Gastroesophageal sphincter (tissue), 4 donors: ENCODE measurements around the gene SDS. TPM values are rescaled to one million over a fixed set of nuclear protein-coding genes. Genes with fewer than 3 reads are reported as not detected.
"Not testable (repeated sequence)": the region's sequence is repeated elsewhere in the genome, so short reads cannot be mapped to it uniquely, and the experiment has no call there.

ENCODE experiments used
- ATAC-seq: fragments of 150-250 bp; one replicate; pipeline ENCODE4 v1.9.1; 2016; ENCODE audit warnings: mild to moderate bottlenecking, moderate library complexity
- H3K27ac ChIP-seq, 4 donors: fragments of 200-600 bp; sonication (generic) in 3 of 4; 1 replicate in 3 of 4; 2 replicates in 1 of 4; pipeline ENCODE4 v1.5.1; 2016 to 2019
- H3K27me3 ChIP-seq: fragments of 200-600 bp; sonication (generic); one replicate; pipeline ENCODE4 v1.5.1; 2019
- H3K36me3 ChIP-seq, 2 donors: fragments of 200-600 bp; sonication (generic); one replicate each; pipeline ENCODE4 v1.5.1; 2019; ENCODE audit warnings: control low read depth in 1 of 2
- H3K4me1 ChIP-seq, 3 donors: fragments of 200-600 bp; sonication (generic); 1 replicate in 2 of 3; 2 replicates in 1 of 3; pipeline ENCODE4 v1.5.1; 2016 to 2019; ENCODE audit warnings: control low read depth in 2 of 3
- H3K4me3 ChIP-seq, 2 donors: fragments of 200-600 bp; sonication (generic); one replicate each; pipeline ENCODE4 v1.5.1; 2019; ENCODE audit warnings: mild to moderate bottlenecking in 1 of 2, moderate library complexity in 1 of 2
- H3K9me3 ChIP-seq, 3 donors: fragments of 200-600 bp; sonication (generic); one replicate each; pipeline ENCODE4 v1.5.1; 2017 to 2019; ENCODE audit warnings: control low read depth in 2 of 3
- CTCF ChIP-seq, 4 experiments: fragments of 200-600 bp in 2 of 4; fragments of 450-650 bp in 2 of 4; sonication (generic) in 1 of 4; IDR thresholded peaks; one replicate each; pipeline ENCODE4 v1.5.1; 2017 to 2019; ENCODE audit warnings: antibody characterized with exemption in 4 of 4, mild to moderate bottlenecking in 2 of 4, moderate library complexity in 2 of 4
- EP300 ChIP-seq: sonication (generic); formaldehyde crosslinking; IDR thresholded peaks from one replicate; pipeline ENCODE4 v1.6.1; 2017; ENCODE audit warnings: antibody characterized with exemption, mild to moderate bottlenecking
- POLR2A ChIP-seq, 2 donors: fragments of 450-650 bp; IDR thresholded peaks; one replicate each; pipeline ENCODE4 v1.6.1; 2017; ENCODE audit warnings: antibody characterized with exemption in 2 of 2, mild to moderate bottlenecking in 2 of 2, moderate library complexity in 1 of 2
- POLR2AphosphoS5 ChIP-seq: sonication (generic); formaldehyde crosslinking; IDR thresholded peaks from one replicate; pipeline ENCODE4 v1.6.1; 2017; ENCODE audit warnings: antibody characterized with exemption
- WGBS, 2 donors: methylation state at CpG; one replicate each; pipeline ENCODE4 v1.1.5; 2018; ENCODE audit warnings: low coverage in 1 of 2; 5-methylcytosine and 5-hydroxymethylcytosine counted together
- total RNA-seq, 4 donors: library from RNA; depleted of rRNA; stranded (reverse); fragments of >200 nt; gene quantifications; one replicate each; pipeline ENCODE4 v1.1.0, GENCODE V29; 2016

The SDS gene
- total RNA-seq, 4 donors from 2014 or later: 0.39 to 5.5 TPM; not detected in 2

GRCh38 chr12:113358381-113359132 is 45.1 kb downstream of the SDS start, which contains the start of gene PLBD2:
PLBD2 (plus strand) TSS chr12:113358587; CDS start chr12:113358601, 14 bp downstream.
- Histone ChIP-seq H3K9me3 (no peaks in the 10 kb centered on the region), H3K36me3 (no peaks in the 10 kb centered on the region), H3K4me3 (peak within 1 kb of the TSS; percentile 67 to 89), H3K27me3 (peaks cover 4% of the 10 kb centered on the region), H3K4me1 (peaks cover 0 to 39% (median 2%) of the 10 kb centered on the region in 3 donors), H3K27ac (peak within 1 kb of the TSS; percentile 68 to 92 (median 90))
- TF ChIP-seq CTCF (IDR thresholded peaks at IDR 0.05): peak in 2 of 4 experiments; percentile 6 to 20
- TF ChIP-seq EP300: no peak
- peak; percentile 54 to 68 for TF ChIP-seq POLR2A (IDR thresholded peaks at IDR 0.05)
- TF ChIP-seq POLR2AphosphoS5: peak; percentile 77
- WGBS, 2 donors: 0% methylated on average over 6 of the region's 67 CpGs; no CpG with 5 or more reads in 1 of the 2 donors
- ATAC-seq: peak; percentile 96

DNA sequence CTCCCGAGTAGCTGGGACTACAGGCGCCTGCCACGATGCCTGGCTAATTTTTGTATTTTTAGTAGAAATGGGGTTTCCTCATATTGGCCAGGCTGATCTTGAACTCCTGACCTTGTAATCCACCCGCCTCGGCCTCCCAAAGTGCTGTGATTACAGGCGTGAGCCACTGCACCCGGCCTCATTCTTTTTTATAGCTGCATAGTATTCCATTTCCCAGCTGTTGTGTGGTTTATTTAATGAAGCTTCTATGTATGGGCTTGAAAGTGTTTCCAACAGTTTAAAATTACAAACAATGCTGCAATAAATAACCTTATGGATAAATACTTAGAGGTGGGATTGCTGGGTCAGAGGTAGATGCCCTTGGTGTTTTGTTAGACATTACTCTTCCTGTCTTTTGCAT is 49.5 kb downstream of the SDS start:
- peaks cover 12% of the 10 kb centered on the region for H3K27me3 ChIP-seq
- H3K4me1 ChIP-seq: peaks cover 0 to 10% (median 0%) of the 10 kb centered on the region in 3 donors
- not testable (repeated sequence) for H3K9me3 ChIP-seq, H3K4me3 ChIP-seq, H3K27ac ChIP-seq, H3K36me3 ChIP-seq, ATAC-seq
- 80 to 95% methylated on average over 4 of the region's 7 CpGs for WGBS, 2 donors

DNA sequence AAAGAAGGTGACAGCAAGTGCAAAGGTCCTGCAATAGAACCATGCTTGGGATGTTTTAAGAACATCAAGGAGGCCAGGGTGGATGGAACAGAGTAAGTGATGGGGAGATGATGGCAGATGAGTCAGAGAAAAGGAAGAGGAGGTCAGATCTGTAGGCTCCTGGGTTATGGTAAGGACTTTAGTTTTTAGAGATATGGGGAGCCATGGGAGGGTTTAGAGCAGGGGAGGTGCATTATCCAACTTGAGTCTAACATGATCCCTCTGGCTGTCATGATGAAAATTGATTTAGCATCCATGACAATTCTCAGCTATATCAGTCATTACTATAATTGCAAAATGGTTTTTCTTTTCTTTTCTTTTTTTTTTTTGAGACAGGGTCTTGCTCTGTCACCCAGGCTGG is 52.6 kb downstream of the SDS start:
- Histone ChIP-seq H3K27ac (no peak overlapping the region), H3K4me3 (no peak overlapping the region), H3K36me3 (no peaks in the 10 kb centered on the region), H3K4me1 (no peaks in the 10 kb centered on the region), H3K9me3 (no peaks in the 10 kb centered on the region), H3K27me3 (peaks cover 12% of the 10 kb centered on the region)
- no peak for TF ChIP-seq EP300
- no peak for TF ChIP-seq CTCF (IDR thresholded peaks at IDR 0.05)
- TF ChIP-seq POLR2AphosphoS5: no peak
- TF ChIP-seq POLR2A (IDR thresholded peaks at IDR 0.05): no peak
- ATAC-seq: no peak

DNA sequence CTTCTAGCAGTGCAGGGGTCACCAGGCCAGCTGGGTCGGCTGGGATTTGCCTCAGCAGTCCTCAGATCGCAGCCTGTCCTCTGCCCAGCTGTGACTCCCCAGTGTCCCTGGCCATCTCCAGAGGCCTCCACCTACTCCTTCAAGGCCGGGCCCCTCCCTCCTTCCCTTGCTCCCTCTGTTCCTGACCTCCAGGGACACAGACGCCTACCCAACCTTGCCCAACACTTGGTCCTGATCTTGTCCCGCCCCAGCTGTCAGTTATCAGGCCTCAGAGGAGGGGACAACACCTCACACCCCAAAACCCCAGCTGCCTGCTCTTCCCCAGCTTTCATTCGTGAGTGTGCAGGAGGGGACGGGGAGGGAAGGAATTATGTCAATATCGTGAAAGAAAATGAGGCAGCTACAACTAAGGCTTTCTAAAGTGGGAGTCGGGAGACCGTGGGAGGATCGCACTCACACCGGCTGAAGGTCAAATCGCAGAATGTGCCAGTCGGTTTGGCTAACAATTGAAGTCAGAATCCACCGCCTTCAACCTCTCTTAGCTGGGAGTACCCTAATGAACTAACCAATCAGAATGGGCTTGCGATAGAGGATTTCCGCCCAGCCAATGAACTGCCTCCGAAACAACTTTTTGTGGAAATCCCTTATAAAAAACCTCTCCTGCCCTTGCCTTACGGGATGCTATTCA is 54.7 kb downstream of the SDS start:
- Histone ChIP-seq H3K4me3 (no peak overlapping the region), H3K27ac (no peak overlapping the region), H3K9me3 (no peaks in the 10 kb centered on the region), H3K4me1 (no peaks in the 10 kb centered on the region), H3K36me3 (no peaks in the 10 kb centered on the region), H3K27me3 (peaks cover 7% of the 10 kb centered on the region)
- WGBS, 2 donors: 30 to 66% methylated on average over 11 to 14 of the region's 19 CpGs
- ATAC-seq: no peak
- TF ChIP-seq POLR2A (IDR thresholded peaks at IDR 0.05) (no peak), POLR2AphosphoS5 (no peak), CTCF (IDR thresholded peaks at IDR 0.05) (no peak), EP300 (no peak)

- 18 to 73% methylated on average over 2 of the region's 2 CpGs for WGBS, 2 donors
- no peaks in the 10 kb centered on the region for H3K4me1 ChIP-seq
- H3K27ac ChIP-seq: no peak overlapping the region
- no peaks in the 10 kb centered on the region for H3K9me3 ChIP-seq
- TF ChIP-seq CTCF (IDR thresholded peaks at IDR 0.05) (no peak), EP300 (no peak), POLR2A (IDR thresholded peaks at IDR 0.05) (no peak), POLR2AphosphoS5 (no peak)
- H3K4me3 ChIP-seq: no peak overlapping the region
- no peak for ATAC-seq
- no peaks in the 10 kb centered on the region for H3K36me3 ChIP-seq
- peaks cover 7% of the 10 kb centered on the region for H3K27me3 ChIP-seq
Measured at GRCh38 chr12:113347892-113348291, 55.8 kb downstream of the SDS start.
